Measurements from ENCODE around the gene BCAP29. TPM values are rescaled to one million over a fixed set of nuclear protein-coding genes. Genes with fewer than 3 reads are reported as not detected.

The BCAP29 gene
- total RNA-seq, 3 donors from 2014 or later, result 51.7 to 73.8 (median 66.6) TPM

GRCh38 chr7:107573537-107573936 is 6.5 kb upstream of the BCAP29 start:
- DNase-seq (no peak), ATAC-seq (no peak)
- Histone ChIP-seq H3K4me3 (no peak overlapping the region), H3K9me3 (no peaks in the 10 kb centered on the region), H3K4me1 (ENCODE audit: low read depth) (no peaks in the 10 kb centered on the region), H3K36me3 (ENCODE audit: low read depth) (no peaks in the 10 kb centered on the region)
- intact Hi-C loops (cut with DNase I, micrococcal nuclease), result no loop called here
- no peak for TF ChIP-seq CTCF (IDR thresholded peaks at IDR 0.05)

- no peaks in the 10 kb centered on the region for H3K9me3 ChIP-seq
- ATAC-seq (peak; percentile 4), DNase-seq (no peak)
- intact Hi-C loops (cut with DNase I, micrococcal nuclease), result no loop called here
- no peak for TF ChIP-seq CTCF (IDR thresholded peaks at IDR 0.05)
- peaks cover 16% of the 10 kb centered on the region for H3K4me1 ChIP-seq (ENCODE audit: low read depth)
- peak overlapping the region; percentile 52 for H3K4me3 ChIP-seq
- no peaks in the 10 kb centered on the region for H3K36me3 ChIP-seq (ENCODE audit: low read depth)
These were observed 527 bp upstream of the BCAP29 start for GRCh38 chr7:107579554-107579884.

GRCh38 chr7:107580716-107581383 is 804 bp downstream of the BCAP29 start:
- ATAC-seq (peak; percentile 55), DNase-seq (no peak)
- intact Hi-C loops (cut with DNase I, micrococcal nuclease), result no loop called here
- TF ChIP-seq CTCF (IDR thresholded peaks at IDR 0.05), result no peak
- Histone ChIP-seq H3K36me3 (ENCODE audit: low read depth) (no peaks in the 10 kb centered on the region), H3K4me1 (ENCODE audit: low read depth) (peaks cover 16% of the 10 kb centered on the region), H3K9me3 (no peaks in the 10 kb centered on the region), H3K4me3 (peak overlapping the region; percentile 52)

- Histone ChIP-seq H3K9me3 (no peaks in the 10 kb centered on the region), H3K4me3 (no peak overlapping the region), H3K4me1 (ENCODE audit: low read depth) (peaks cover 16% of the 10 kb centered on the region), H3K36me3 (ENCODE audit: low read depth) (no peaks in the 10 kb centered on the region)
- no peak for ATAC-seq
- no peak for DNase-seq
- intact Hi-C loops (cut with DNase I, micrococcal nuclease), result no loop called here
- no peak for TF ChIP-seq CTCF (IDR thresholded peaks at IDR 0.05)
These were observed 1.5 kb downstream of the BCAP29 start for GRCh38 chr7:107581387-107582013.

- H3K4me3 ChIP-seq, result no peak overlapping the region
- H3K36me3 ChIP-seq (ENCODE audit: low read depth), result no peaks in the 10 kb centered on the region
- intact Hi-C loops (cut with DNase I, micrococcal nuclease), result no loop called here
- no peaks in the 10 kb centered on the region for H3K9me3 ChIP-seq
- no peak for TF ChIP-seq CTCF (IDR thresholded peaks at IDR 0.05)
- DNase-seq (no peak), ATAC-seq (no peak)
- peaks cover 16% of the 10 kb centered on the region for H3K4me1 ChIP-seq (ENCODE audit: low read depth)
These were observed 2.8 kb downstream of the BCAP29 start for GRCh38 chr7:107582875-107583274.

Measured in mucosa of descending colon (tissue), 3 donors.